MCF 10A (cell line): Measurements from ENCODE around the gene TMC5. TPM values are rescaled to one million over a fixed set of nuclear protein-coding genes. Genes with fewer than 3 reads are reported as not detected.

Experiments
- BruUV-seq: library from RNA; stranded (reverse); fragments of 400-500 nt; replicated peaks from 2 replicates; lab custom pipeline; 2021; lab: Mats Ljungman, UMichigan
- CTCF ChIA-PET: fragments of 300-600 bp; sonication (Branson Sonifier 250); formaldehyde crosslinking; extraction: SDS; loops from one replicate; lab custom pipeline; 2021; ENCODE audit warnings: antibody characterized with exemption, inconsistent platforms; lab: Yijun Ruan, JAX
- POLR2A ChIA-PET: fragments of 300-600, 350-650 bp; sonication (Branson Sonifier 250); formaldehyde crosslinking; extraction: SDS; loops from one replicate; lab custom pipeline; 2020; ENCODE audit warnings: antibody characterized with exemption, inconsistent platforms; lab: Yijun Ruan, JAX
- DNase-seq: peaks from one replicate; pipeline ENCODE4 v3.0.0-alpha.2; 2018; ENCODE audit not compliant: unreplicated experiment
- H3K27ac Mint-ChIP-seq: one replicate; pipeline ENCODE4 v1.8.0; 2022; ENCODE audit warnings: mild to moderate bottlenecking, low read depth, mixed read lengths; ENCODE audit not compliant: unreplicated experiment
- H3K27me3 Mint-ChIP-seq: one replicate; pipeline ENCODE4 v1.8.0; 2022; ENCODE audit warnings: mixed read lengths; ENCODE audit not compliant: insufficient read depth, unreplicated experiment
- H3K36me3 Mint-ChIP-seq: one replicate; pipeline ENCODE4 v1.8.0; 2022; ENCODE audit warnings: mild to moderate bottlenecking, moderate library complexity, mixed read lengths; ENCODE audit not compliant: insufficient read depth, unreplicated experiment
- H3K4me1 Mint-ChIP-seq: one replicate; pipeline ENCODE4 v1.8.0; 2022; ENCODE audit warnings: mixed read lengths; ENCODE audit not compliant: insufficient read depth, unreplicated experiment
- H3K4me3 Mint-ChIP-seq: one replicate; pipeline ENCODE4 v1.8.0; 2022; ENCODE audit warnings: mild to moderate bottlenecking, moderate library complexity, mixed read lengths; ENCODE audit not compliant: unreplicated experiment
- H3K9me3 Mint-ChIP-seq: one replicate; pipeline ENCODE4 v1.8.0; 2022; ENCODE audit warnings: mixed read lengths; ENCODE audit not compliant: unreplicated experiment
- CTCF ChIP-seq: fragments of 200-600 bp; IDR thresholded peaks from one replicate; pipeline ENCODE4 v1.8.0; 2022; ENCODE audit warnings: antibody characterized with exemption, mild to moderate bottlenecking; ENCODE audit not compliant: unreplicated experiment
- intact Hi-C: fragments of 100-400 bp; cut with micrococcal nuclease; formaldehyde crosslinking; loops from 2 replicates; pipeline ENCODE4 v1.14.1; 2022
- total RNA-seq: library from RNA; stranded (reverse); gene quantifications from 2 replicates; pipeline ENCODE4 v1.2.3, GENCODE V29; 2022

The TMC5 gene
- total RNA-seq, 1 experiment from 2014 or later = 0.16 TPM

- intact Hi-C loops = no loop called here
- Mint-ChIP-seq H3K27ac (no peak overlapping the region), H3K9me3 (peaks cover 8% of the 10 kb centered on the region), H3K4me3 (no peak overlapping the region), H3K36me3 (no peaks in the 10 kb centered on the region), H3K27me3 (peaks cover 13% of the 10 kb centered on the region), H3K4me1 (no peaks in the 10 kb centered on the region)
- POLR2A ChIA-PET = no interaction called here
- no TSS peak for BruUV-seq
- no peak for DNase-seq
- CTCF ChIA-PET = no interaction called here
- no peak for TF ChIP-seq CTCF
Measured at GRCh38 chr16:19439483-19439882, 21.8 kb downstream of the TMC5 start.

DNA sequence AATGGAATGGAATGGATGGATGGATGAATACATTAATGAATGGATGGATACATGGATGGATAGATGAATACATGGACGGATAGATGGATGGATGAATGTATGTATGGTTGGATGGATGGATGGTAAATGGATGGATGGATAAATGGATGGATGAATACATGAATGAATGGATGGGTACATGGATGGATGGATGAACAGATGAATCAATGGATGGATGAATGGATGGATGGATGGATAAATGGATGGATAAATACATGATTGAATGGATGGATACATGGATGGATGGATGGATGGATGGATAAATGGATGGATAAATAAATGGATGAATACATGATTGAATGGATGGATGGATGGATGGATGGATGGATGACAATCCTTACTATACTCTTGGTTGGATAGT, 26.0 kb downstream of the TMC5 start:
- BruUV-seq = no TSS peak
- H3K36me3 Mint-ChIP-seq = no peaks in the 10 kb centered on the region
- intact Hi-C loops = no loop called here
- H3K27ac Mint-ChIP-seq = no peak overlapping the region
- TF ChIP-seq CTCF = no peak
- POLR2A ChIA-PET = no interaction called here
- H3K4me3 Mint-ChIP-seq = no peak overlapping the region
- H3K4me1 Mint-ChIP-seq = no peaks in the 10 kb centered on the region
- H3K9me3 Mint-ChIP-seq = peaks cover 8% of the 10 kb centered on the region
- CTCF ChIA-PET = no interaction called here
- peaks cover 13% of the 10 kb centered on the region for H3K27me3 Mint-ChIP-seq
- DNase-seq = no peak

DNA sequence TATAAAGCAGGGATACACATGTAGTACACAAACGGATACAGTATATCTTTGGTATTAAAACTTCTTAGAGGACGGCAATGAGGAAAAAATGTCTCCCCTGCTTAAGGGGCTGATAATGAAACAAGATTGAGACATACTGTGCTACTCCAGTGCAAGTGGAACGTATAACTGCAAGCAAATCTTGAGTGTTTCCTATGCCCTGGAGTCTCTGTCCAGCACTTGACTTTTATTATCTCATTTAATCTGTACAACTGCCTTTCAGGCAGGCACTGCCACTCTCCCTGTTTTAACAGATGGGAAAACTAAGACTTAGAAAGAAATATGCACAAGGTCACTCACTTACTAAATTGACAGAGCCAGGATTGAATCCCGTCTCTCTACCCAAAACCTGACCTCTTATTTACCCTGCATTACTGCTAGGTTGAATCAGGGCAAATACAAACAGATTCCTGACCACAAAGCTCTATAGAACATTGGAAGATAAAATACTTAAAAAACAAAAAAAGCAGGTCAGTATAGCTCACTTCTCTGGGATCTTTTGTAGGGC, 28.7 kb downstream of the TMC5 start:
- ChIA-PET POLR2A (no interaction called here), CTCF (interaction anchor here (0.6 to 0.7 kb wide), 4 partner anchors 13 to 1783 kb away, joined by 3 to 4 read pairs (median 3); no protein-coding TSS in a partner anchor)
- intact Hi-C loops = no loop called here
- Mint-ChIP-seq H3K9me3 (peaks cover 8% of the 10 kb centered on the region), H3K36me3 (no peaks in the 10 kb centered on the region), H3K4me1 (no peaks in the 10 kb centered on the region), H3K27me3 (peaks cover 13% of the 10 kb centered on the region), H3K27ac (no peak overlapping the region), H3K4me3 (no peak overlapping the region)
- no peak for DNase-seq
- no TSS peak for BruUV-seq
- TF ChIP-seq CTCF = no peak

GRCh38 chr16:19446886-19447285, 29.2 kb downstream of the TMC5 start:
- Mint-ChIP-seq H3K4me3 (no peak overlapping the region), H3K27me3 (peaks cover 13% of the 10 kb centered on the region), H3K27ac (no peak overlapping the region), H3K4me1 (no peaks in the 10 kb centered on the region), H3K9me3 (peaks cover 8% of the 10 kb centered on the region), H3K36me3 (no peaks in the 10 kb centered on the region)
- BruUV-seq = no TSS peak
- no peak for TF ChIP-seq CTCF
- CTCF ChIA-PET = interaction anchor here (0.6 to 0.7 kb wide), 3 partner anchors 12 to 464 kb away, joined by 3 to 4 read pairs (median 4); no protein-coding TSS in a partner anchor
- DNase-seq = no peak
- POLR2A ChIA-PET = no interaction called here
- intact Hi-C loops = no loop called here
